ENCODE data around the gene LRRC15.

GRCh38 chr3:194357681-194358080 lies 11.9 kb downstream of the LRRC15 start:
- no peak for TF ChIP-seq EZH2 (IDR thresholded peaks at IDR 0.05; ENCODE audit: borderline replicate concordance, low read depth, low read length, severe bottlenecking)
- TF ChIP-seq, protein P1, sequence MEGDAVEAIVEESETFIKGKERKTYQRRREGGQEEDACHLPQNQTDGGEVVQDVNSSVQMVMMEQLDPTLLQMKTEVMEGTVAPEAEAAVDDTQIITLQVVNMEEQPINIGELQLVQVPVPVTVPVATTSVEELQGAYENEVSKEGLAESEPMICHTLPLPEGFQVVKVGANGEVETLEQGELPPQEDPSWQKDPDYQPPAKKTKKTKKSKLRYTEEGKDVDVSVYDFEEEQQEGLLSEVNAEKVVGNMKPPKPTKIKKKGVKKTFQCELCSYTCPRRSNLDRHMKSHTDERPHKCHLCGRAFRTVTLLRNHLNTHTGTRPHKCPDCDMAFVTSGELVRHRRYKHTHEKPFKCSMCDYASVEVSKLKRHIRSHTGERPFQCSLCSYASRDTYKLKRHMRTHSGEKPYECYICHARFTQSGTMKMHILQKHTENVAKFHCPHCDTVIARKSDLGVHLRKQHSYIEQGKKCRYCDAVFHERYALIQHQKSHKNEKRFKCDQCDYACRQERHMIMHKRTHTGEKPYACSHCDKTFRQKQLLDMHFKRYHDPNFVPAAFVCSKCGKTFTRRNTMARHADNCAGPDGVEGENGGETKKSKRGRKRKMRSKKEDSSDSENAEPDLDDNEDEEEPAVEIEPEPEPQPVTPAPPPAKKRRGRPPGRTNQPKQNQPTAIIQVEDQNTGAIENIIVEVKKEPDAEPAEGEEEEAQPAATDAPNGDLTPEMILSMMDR (IDR thresholded peaks at IDR 0.05; ENCODE audit: extremely low read depth in 1 of 2, insufficient read depth in 1 of 2, low read depth in 1 of 2, low read length in 2 of 2), result no peak
